Neural progenitor cell (in vitro differentiated cells): ENCODE data around the gene KRT9.

ENCODE experiments used
- CTCF ChIP-seq: fragments of 200-600 bp; sonication (generic); IDR thresholded peaks from 2 replicates; pipeline ENCODE4 v1.5.1; 2017; ENCODE audit warnings: antibody characterized with exemption, mild to moderate bottlenecking
- EZH2phosphoT487 ChIP-seq: fragments of 200-600 bp; sonication (generic); IDR thresholded peaks from 2 replicates; pipeline ENCODE4 v1.6.1; 2017; ENCODE audit warnings: antibody characterized with exemption

DNA sequence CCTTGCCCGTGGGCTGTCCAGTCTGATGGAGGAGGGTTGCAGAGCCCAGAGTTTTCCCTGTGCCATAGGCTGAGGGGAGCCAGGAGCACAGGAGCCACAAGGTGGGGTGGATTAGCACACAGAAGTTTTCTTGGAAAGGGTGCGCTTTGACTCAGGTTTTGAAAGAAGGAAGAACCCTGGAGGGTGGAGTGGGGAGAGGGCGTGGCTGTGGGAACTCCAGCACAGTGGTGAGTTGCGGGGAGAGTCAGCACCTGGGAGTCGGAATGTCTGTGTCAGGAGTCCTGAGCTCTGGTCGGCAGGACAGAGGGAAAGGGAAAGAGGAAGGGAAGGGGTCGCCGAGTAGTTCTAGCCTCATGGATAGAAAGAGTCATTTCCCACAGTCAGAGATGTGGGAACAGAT is 23.7 kb upstream of the KRT9 start:
- TF ChIP-seq EZH2phosphoT487: no peak
- TF ChIP-seq CTCF: no peak
